Stomach (tissue), 4 donors: ENCODE data around the gene UBE4B.

Source experiments
- POLR2A ChIP-seq, 4 donors: fragments of 450-650 bp; IDR thresholded peaks; one replicate each; pipeline ENCODE4 v1.6.1; 2016; ENCODE audit warnings: antibody characterized with exemption in 4 of 4, control low read depth in 2 of 4, mild to moderate bottlenecking in 1 of 4, moderate library complexity in 1 of 4
- TF ChIP-seq, protein P1 (sequence below), 7 experiments: fragments of 450-650 bp in 4 of 7; fragments of 200-600 bp in 3 of 7; sonication (generic) in 3 of 7; IDR thresholded peaks; one replicate each; pipeline ENCODE4 v1.5.1; 2016 to 2019; ENCODE audit warnings: antibody characterized with exemption in 7 of 7, control low read depth in 2 of 7, mild to moderate bottlenecking in 1 of 7

DNA sequence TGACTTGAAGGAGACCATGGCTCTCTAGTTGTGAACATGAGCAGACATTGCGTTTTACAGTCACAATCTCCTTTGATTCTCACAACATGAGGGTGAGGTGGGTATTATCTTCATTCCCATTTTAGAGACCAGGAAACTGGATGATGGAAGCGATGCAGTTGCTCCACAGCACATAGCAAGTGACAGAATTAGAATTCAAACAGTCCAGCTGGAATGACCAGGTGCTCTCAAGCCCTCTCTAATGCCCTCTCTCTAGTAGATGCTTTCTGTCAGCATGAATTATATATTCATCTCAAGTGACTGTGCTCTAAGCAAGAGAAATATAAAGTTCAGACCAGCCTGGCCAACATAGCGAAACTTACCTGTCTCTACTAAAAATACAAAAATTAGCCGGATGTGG lies 167.9 kb downstream of the UBE4B start:
- TF ChIP-seq POLR2A (IDR thresholded peaks at IDR 0.05) = no peak
- TF ChIP-seq, protein P1, sequence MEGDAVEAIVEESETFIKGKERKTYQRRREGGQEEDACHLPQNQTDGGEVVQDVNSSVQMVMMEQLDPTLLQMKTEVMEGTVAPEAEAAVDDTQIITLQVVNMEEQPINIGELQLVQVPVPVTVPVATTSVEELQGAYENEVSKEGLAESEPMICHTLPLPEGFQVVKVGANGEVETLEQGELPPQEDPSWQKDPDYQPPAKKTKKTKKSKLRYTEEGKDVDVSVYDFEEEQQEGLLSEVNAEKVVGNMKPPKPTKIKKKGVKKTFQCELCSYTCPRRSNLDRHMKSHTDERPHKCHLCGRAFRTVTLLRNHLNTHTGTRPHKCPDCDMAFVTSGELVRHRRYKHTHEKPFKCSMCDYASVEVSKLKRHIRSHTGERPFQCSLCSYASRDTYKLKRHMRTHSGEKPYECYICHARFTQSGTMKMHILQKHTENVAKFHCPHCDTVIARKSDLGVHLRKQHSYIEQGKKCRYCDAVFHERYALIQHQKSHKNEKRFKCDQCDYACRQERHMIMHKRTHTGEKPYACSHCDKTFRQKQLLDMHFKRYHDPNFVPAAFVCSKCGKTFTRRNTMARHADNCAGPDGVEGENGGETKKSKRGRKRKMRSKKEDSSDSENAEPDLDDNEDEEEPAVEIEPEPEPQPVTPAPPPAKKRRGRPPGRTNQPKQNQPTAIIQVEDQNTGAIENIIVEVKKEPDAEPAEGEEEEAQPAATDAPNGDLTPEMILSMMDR (IDR thresholded peaks at IDR 0.05) = no peak
